Vagina (tissue), 2 donors: ENCODE results near the gene SOCS3. TPM values are rescaled to one million over a fixed set of nuclear protein-coding genes. Genes with fewer than 3 reads are reported as not detected.

Experiments
- DNase-seq, 2 donors: peaks; one replicate each; pipeline ENCODE4 v3.0.0-alpha.2; 2017; ENCODE audit errors: extremely low spot score in 2 of 2
- H3K27ac ChIP-seq: fragments of 200-600 bp; sonication (generic); one replicate; pipeline ENCODE4 v1.5.1; 2019
- H3K27me3 ChIP-seq: fragments of 200-600 bp; sonication (generic); one replicate; pipeline ENCODE4 v1.5.1; 2019
- H3K36me3 ChIP-seq, 2 donors: fragments of 200-600 bp; sonication (generic); one replicate each; pipeline ENCODE4 v1.5.1; 2017 to 2019
- H3K4me1 ChIP-seq: fragments of 200-600 bp; sonication (generic); one replicate; pipeline ENCODE4 v1.5.1; 2019
- H3K4me3 ChIP-seq, 2 donors: fragments of 200-600 bp; sonication (generic); 1 replicate in 1 of 2; 2 replicates in 1 of 2; pipeline ENCODE4 v1.5.1; 2016 to 2019
- H3K9me3 ChIP-seq: fragments of 200-600 bp; sonication (generic); one replicate; pipeline ENCODE4 v1.5.1; 2019
- POLR2A ChIP-seq, 2 donors: fragments of 450-650 bp; IDR thresholded peaks; one replicate each; pipeline ENCODE4 v1.6.1; 2017; ENCODE audit warnings: antibody characterized with exemption in 2 of 2, mild to moderate bottlenecking in 2 of 2, moderate library complexity in 2 of 2
- POLR2AphosphoS5 ChIP-seq, 2 donors: sonication (generic); formaldehyde crosslinking; IDR thresholded peaks; one replicate each; pipeline ENCODE4 v1.9.0; 2017; ENCODE audit warnings: antibody characterized with exemption in 2 of 2, mild to moderate bottlenecking in 2 of 2, low read depth in 1 of 2; ENCODE audit not compliant: insufficient read depth in 1 of 2
- intact Hi-C: fragments of 100-400 bp; cut with DNase I; formaldehyde crosslinking; loops from one replicate; pipeline ENCODE4 v1.15.1; 2023
- total RNA-seq: library from RNA; depleted of rRNA; stranded (reverse); fragments of >200 nt; gene quantifications from one replicate; pipeline ENCODE4 v1.2.3, GENCODE V29; 2016
- TF ChIP-seq, protein P1 (sequence below), 3 experiments: fragments of 450-650 bp in 2 of 3; fragments of 200-600 bp in 1 of 3; sonication (generic) in 1 of 3; IDR thresholded peaks; one replicate each; pipeline ENCODE4 v1.5.1; 2017 to 2019; ENCODE audit warnings: antibody characterized with exemption in 3 of 3, mild to moderate bottlenecking in 2 of 3, moderate library complexity in 2 of 3

The SOCS3 gene
- total RNA-seq, 1 donor from 2014 or later, result 173 TPM

DNA sequence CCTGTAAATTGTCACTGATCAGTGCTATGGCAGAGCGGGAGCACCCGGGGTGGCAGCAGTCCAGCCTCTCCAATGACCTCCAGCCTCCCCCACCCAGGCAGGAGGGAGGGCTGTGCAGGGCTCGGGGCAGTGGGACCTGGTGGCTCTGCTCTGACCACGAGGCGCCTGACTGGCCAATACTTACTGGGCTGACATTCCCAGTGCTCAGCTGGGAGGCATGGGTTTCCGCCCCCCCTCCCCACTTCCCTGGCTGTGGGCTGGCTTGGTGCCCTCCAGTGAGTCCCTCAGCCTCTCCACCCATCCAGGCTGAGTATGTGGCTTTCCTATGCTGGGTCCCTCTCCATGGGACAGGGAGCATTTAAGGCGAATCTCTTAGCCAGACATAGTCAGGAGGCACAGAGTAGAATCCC lies 2.7 kb downstream of the SOCS3 start:
- H3K4me1 ChIP-seq, result peaks cover 59% of the 10 kb centered on the region
- H3K27me3 ChIP-seq, result no peaks in the 10 kb centered on the region
- peak overlapping the region; percentile 94 for H3K27ac ChIP-seq
- peak overlapping the region; percentile 57 to 81 for H3K4me3 ChIP-seq
- no peaks in the 10 kb centered on the region for H3K36me3 ChIP-seq
- no peaks in the 10 kb centered on the region for H3K9me3 ChIP-seq
- DNase-seq, result no peak
- TF ChIP-seq, protein P1, sequence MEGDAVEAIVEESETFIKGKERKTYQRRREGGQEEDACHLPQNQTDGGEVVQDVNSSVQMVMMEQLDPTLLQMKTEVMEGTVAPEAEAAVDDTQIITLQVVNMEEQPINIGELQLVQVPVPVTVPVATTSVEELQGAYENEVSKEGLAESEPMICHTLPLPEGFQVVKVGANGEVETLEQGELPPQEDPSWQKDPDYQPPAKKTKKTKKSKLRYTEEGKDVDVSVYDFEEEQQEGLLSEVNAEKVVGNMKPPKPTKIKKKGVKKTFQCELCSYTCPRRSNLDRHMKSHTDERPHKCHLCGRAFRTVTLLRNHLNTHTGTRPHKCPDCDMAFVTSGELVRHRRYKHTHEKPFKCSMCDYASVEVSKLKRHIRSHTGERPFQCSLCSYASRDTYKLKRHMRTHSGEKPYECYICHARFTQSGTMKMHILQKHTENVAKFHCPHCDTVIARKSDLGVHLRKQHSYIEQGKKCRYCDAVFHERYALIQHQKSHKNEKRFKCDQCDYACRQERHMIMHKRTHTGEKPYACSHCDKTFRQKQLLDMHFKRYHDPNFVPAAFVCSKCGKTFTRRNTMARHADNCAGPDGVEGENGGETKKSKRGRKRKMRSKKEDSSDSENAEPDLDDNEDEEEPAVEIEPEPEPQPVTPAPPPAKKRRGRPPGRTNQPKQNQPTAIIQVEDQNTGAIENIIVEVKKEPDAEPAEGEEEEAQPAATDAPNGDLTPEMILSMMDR (IDR thresholded peaks at IDR 0.05), result no peak
- TF ChIP-seq POLR2A (IDR thresholded peaks at IDR 0.05) (no peak), POLR2AphosphoS5 (IDR thresholded peaks at IDR 0.05; ENCODE audit: insufficient read depth in 1 of 2, low read depth in 1 of 2) (peak in 1 of 2 donors; percentile 66)
- intact Hi-C loops, result no loop called here

GRCh38 chr17:78356101-78356713 lies 3.7 kb downstream of the SOCS3 start:
- Histone ChIP-seq H3K36me3 (no peaks in the 10 kb centered on the region), H3K4me3 (no peak overlapping the region), H3K27ac (peak overlapping the region; percentile 94), H3K9me3 (no peaks in the 10 kb centered on the region), H3K27me3 (no peaks in the 10 kb centered on the region), H3K4me1 (peaks cover 69% of the 10 kb centered on the region)
- TF ChIP-seq, protein P1 (IDR thresholded peaks at IDR 0.05), result no peak
- peak in 1 of 2 donors; percentile 60 for TF ChIP-seq POLR2AphosphoS5 (IDR thresholded peaks at IDR 0.05; ENCODE audit: insufficient read depth in 1 of 2, low read depth in 1 of 2)
- no peak for DNase-seq
- intact Hi-C loops, result no loop called here

- intact Hi-C loops, result no loop called here
- Histone ChIP-seq H3K27ac (peak overlapping the region; percentile 94), H3K36me3 (no peaks in the 10 kb centered on the region), H3K9me3 (no peaks in the 10 kb centered on the region), H3K4me3 (no peak overlapping the region), H3K27me3 (no peaks in the 10 kb centered on the region), H3K4me1 (peaks cover 72% of the 10 kb centered on the region)
- TF ChIP-seq, protein P1 (IDR thresholded peaks at IDR 0.05), result peak in 1 of 3 experiments; percentile 8
- no peak for TF ChIP-seq POLR2A (IDR thresholded peaks at IDR 0.05)
- DNase-seq, result no peak
These were observed 4.2 kb downstream of the SOCS3 start for GRCh38 chr17:78355701-78356100.

GRCh38 chr17:78355045-78355641 lies 4.7 kb downstream of the SOCS3 start:
- TF ChIP-seq POLR2AphosphoS5 (IDR thresholded peaks at IDR 0.05; ENCODE audit: insufficient read depth in 1 of 2, low read depth in 1 of 2) (no peak), POLR2A (IDR thresholded peaks at IDR 0.05) (no peak)
- TF ChIP-seq, protein P1 (IDR thresholded peaks at IDR 0.05), result no peak
- Histone ChIP-seq H3K9me3 (no peaks in the 10 kb centered on the region), H3K27ac (peak overlapping the region; percentile 94), H3K4me3 (no peak overlapping the region), H3K4me1 (peaks cover 72% of the 10 kb centered on the region), H3K36me3 (no peaks in the 10 kb centered on the region), H3K27me3 (no peaks in the 10 kb centered on the region)
- DNase-seq, result no peak
- intact Hi-C loops, result no loop called here

DNA sequence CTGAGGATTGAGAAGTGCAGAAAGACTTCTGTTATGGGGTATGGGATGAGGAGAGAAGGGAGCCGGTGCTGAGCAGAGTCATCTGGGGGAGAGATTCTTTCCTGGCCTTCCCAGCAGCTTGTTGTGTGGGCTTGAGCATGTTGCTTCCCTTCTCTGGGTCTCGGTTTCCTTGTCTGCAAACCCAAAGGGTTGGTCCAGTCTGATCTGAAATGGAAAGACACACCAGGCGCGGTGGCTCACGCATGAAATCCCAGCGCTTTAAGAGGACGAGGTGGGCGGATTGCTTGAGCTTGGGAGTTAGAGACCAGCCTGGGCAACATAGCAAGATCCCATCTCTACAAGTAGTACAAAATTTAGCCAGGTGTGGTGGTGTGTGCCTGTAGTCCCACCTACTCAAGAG lies 6.0 kb downstream of the SOCS3 start:
- Histone ChIP-seq H3K4me3 (peak overlapping the region in 1 of 2 donors; percentile 53), H3K36me3 (no peaks in the 10 kb centered on the region), H3K4me1 (peaks cover 72% of the 10 kb centered on the region), H3K9me3 (no peaks in the 10 kb centered on the region), H3K27ac (peak overlapping the region; percentile 94), H3K27me3 (no peaks in the 10 kb centered on the region)
- no peak for DNase-seq
- intact Hi-C loops, result no loop called here
- TF ChIP-seq, protein P1 (IDR thresholded peaks at IDR 0.05), result no peak
- no peak for TF ChIP-seq POLR2A (IDR thresholded peaks at IDR 0.05)
- TF ChIP-seq POLR2AphosphoS5 (IDR thresholded peaks at IDR 0.05; ENCODE audit: insufficient read depth in 1 of 2, low read depth in 1 of 2), result no peak
